GM23338 (cell line): ENCODE data around the gene RBM19. TPM values are rescaled to one million over a fixed set of nuclear protein-coding genes. Genes with fewer than 3 reads are reported as not detected.

Source experiments
- ATAC-seq: fragments of 200-7000 bp; cut with Tn5 transposase; 3 replicates; pipeline ENCODE4 v1.9.1; 2020
- DNase-seq: peaks from one replicate; pipeline ENCODE4 v3.0.0-alpha.2; 2015; ENCODE audit warnings: low spot score
- H2AFZ ChIP-seq: fragments of 200-600 bp; sonication (generic); 2 replicates; pipeline ENCODE4 v1.8.0; 2016; ENCODE audit warnings: antibody characterized with exemption, mild to moderate bottlenecking, moderate library complexity
- H3F3A ChIP-seq: fragments of 200-600 bp; sonication (generic); replicated peaks from 2 replicates; pipeline ENCODE4 v1.8.0; 2017; ENCODE audit warnings: antibody characterized with exemption, mixed run types, low read depth
- H3K27ac ChIP-seq: fragments of 200-600 bp; sonication (generic); 2 replicates; pipeline ENCODE4 v1.6.1; 2016; ENCODE audit warnings: low read depth
- H3K27me3 ChIP-seq: fragments of 200-600 bp; sonication (generic); 2 replicates; pipeline ENCODE4 v1.8.0; 2016; ENCODE audit warnings: mild to moderate bottlenecking, mixed run types, moderate library complexity; ENCODE audit not compliant: insufficient read depth
- H3K36me3 ChIP-seq: fragments of 200-600 bp; sonication (generic); 2 replicates; pipeline ENCODE4 v1.8.0; 2016; ENCODE audit warnings: mild to moderate bottlenecking; ENCODE audit not compliant: insufficient read depth
- H3K4me1 ChIP-seq: fragments of 200-600 bp; sonication (generic); 2 replicates; pipeline ENCODE4 v1.8.0; 2016; ENCODE audit warnings: mild to moderate bottlenecking, moderate library complexity; ENCODE audit not compliant: insufficient read depth
- H3K4me2 ChIP-seq: fragments of 200-600 bp; sonication (generic); 2 replicates; pipeline ENCODE4 v1.7.1; 2017; ENCODE audit warnings: mixed run types
- H3K4me3 ChIP-seq: fragments of 200-600 bp; sonication (generic); 2 replicates; pipeline ENCODE4 v1.6.1; 2016; ENCODE audit warnings: mixed run types
- H3K79me2 ChIP-seq: fragments of 200-600 bp; sonication (generic); replicated peaks from 2 replicates; pipeline ENCODE4 v1.8.0; 2017; ENCODE audit warnings: mild to moderate bottlenecking; ENCODE audit not compliant: insufficient read depth
- H3K9me2 ChIP-seq: fragments of 200-600 bp; sonication (generic); 2 replicates; pipeline ENCODE4 v1.8.0; 2017; ENCODE audit not compliant: insufficient read depth
- H4K20me1 ChIP-seq: fragments of 200-600 bp; sonication (generic); replicated peaks from 2 replicates; pipeline ENCODE4 v1.8.0; 2017; ENCODE audit warnings: mild to moderate bottlenecking; ENCODE audit not compliant: insufficient read depth
- H3K27ac Mint-ChIP-seq: 2 replicates; pipeline ENCODE4 v1.8.0; 2020; ENCODE audit warnings: inconsistent platforms, mild to moderate bottlenecking, moderate library complexity, mixed read lengths
- H3K27me3 Mint-ChIP-seq: 3 replicates; pipeline ENCODE4 v1.8.0; 2022; ENCODE audit warnings: low read depth, mild to moderate bottlenecking, moderate library complexity, mixed read lengths, inconsistent platforms; ENCODE audit not compliant: insufficient read depth, poor library complexity
- H3K36me3 Mint-ChIP-seq: 3 replicates; pipeline ENCODE4 v1.8.0; 2021; ENCODE audit warnings: low read depth, mild to moderate bottlenecking, inconsistent platforms, moderate library complexity, mixed read lengths
- H3K4me1 Mint-ChIP-seq: 3 replicates; pipeline ENCODE4 v1.8.0; 2020; ENCODE audit warnings: mild to moderate bottlenecking, inconsistent platforms, mixed read lengths
- H3K4me3 Mint-ChIP-seq: 3 replicates; pipeline ENCODE4 v1.8.0; 2021; ENCODE audit warnings: moderate library complexity, mild to moderate bottlenecking, inconsistent platforms, mixed read lengths
- H3K9me3 Mint-ChIP-seq: 3 replicates; pipeline ENCODE4 v1.8.0; 2020; ENCODE audit warnings: moderate library complexity, mild to moderate bottlenecking, inconsistent platforms, mixed read lengths
- EZH2phosphoT487 ChIP-seq: fragments of 200-600 bp; sonication (generic); IDR thresholded peaks from one replicate; pipeline ENCODE4 v1.8.1; 2018; ENCODE audit warnings: antibody characterized with exemption; ENCODE audit not compliant: unreplicated experiment
- POLR2AphosphoS5 ChIP-seq: IDR thresholded peaks from 2 replicates; pipeline ENCODE4 v1.6.1; 2016; ENCODE audit warnings: antibody characterized with exemption, low read depth
- REST ChIP-seq: IDR thresholded peaks from one replicate; pipeline ENCODE4 v1.6.1; 2018; ENCODE audit warnings: antibody characterized with exemption; ENCODE audit not compliant: unreplicated experiment
- STAT1 ChIP-seq: IDR thresholded peaks from one replicate; pipeline ENCODE4 v1.6.1; 2016; ENCODE audit warnings: antibody characterized with exemption; ENCODE audit not compliant: unreplicated experiment
- ZNF331 ChIP-seq: fragments of 250-450 bp; sonication (Bioruptor Pico); IDR thresholded peaks from 2 replicates; pipeline ENCODE4 v1.5.0; 2020; ENCODE audit warnings: low read depth, mild to moderate bottlenecking, moderate library complexity
- ZNF462 ChIP-seq: fragments of 250-450 bp; sonication (Bioruptor Pico); IDR thresholded peaks from 2 replicates; pipeline ENCODE4 v1.5.0; 2020; ENCODE audit warnings: mild to moderate bottlenecking, moderate library complexity
- polyA plus RNA-seq: library from polyadenylated mRNA; unstranded; fragments of >200 nt; fragmentation: Nextera tagmentation; extraction: Ambion mirVana; gene quantifications from 2 replicates; pipeline ENCODE4 v1.2.1, GENCODE V29; 2016
- total RNA-seq: library from RNA; depleted of rRNA; stranded (reverse); fragments of >200 nt; shearing (Covaris generic); gene quantifications from 2 replicates; pipeline ENCODE4 v1.2.3, GENCODE V29; 2014

Gene RBM19
- total and polyA plus RNA-seq, 2 experiments from 2014 or later, result 43.4 to 56.7 TPM

GRCh38 chr12:113855998-113856397 lies 110.1 kb downstream of the RBM19 start:
- H3K9me2 ChIP-seq, result no peaks in the 10 kb centered on the region
- no peak overlapping the region for H3K27ac ChIP-seq
- no peaks in the 10 kb centered on the region for H3K79me2 ChIP-seq
- no peaks in the 10 kb centered on the region for H4K20me1 ChIP-seq
- no peak for DNase-seq
- no peak overlapping the region for H3K4me3 Mint-ChIP-seq
- H3K4me3 ChIP-seq, result no peak overlapping the region
- no peak overlapping the region for H3K27ac Mint-ChIP-seq
- H2AFZ ChIP-seq, result no peak overlapping the region
- H3K4me1 ChIP-seq, result peaks cover 17% of the 10 kb centered on the region; the same call in 1 of the 2 replicates
- H3K36me3 ChIP-seq, result no peaks in the 10 kb centered on the region
- H3K4me2 ChIP-seq, result no peak overlapping the region
- H3K4me1 Mint-ChIP-seq, result peaks cover 25% of the 10 kb centered on the region
- H3F3A ChIP-seq, result no peaks in the 10 kb centered on the region
- H3K27me3 ChIP-seq, result no peaks in the 10 kb centered on the region
- peaks cover 15% of the 10 kb centered on the region; the same call in 2 of the 3 replicates for H3K36me3 Mint-ChIP-seq
- no peaks in the 10 kb centered on the region for H3K9me3 Mint-ChIP-seq
- no peak for ATAC-seq
- H3K27me3 Mint-ChIP-seq, result no peaks in the 10 kb centered on the region
- TF ChIP-seq EZH2phosphoT487, result no peak
- no peak for TF ChIP-seq ZNF462
- no peak for TF ChIP-seq STAT1
- TF ChIP-seq POLR2AphosphoS5, result no peak
- TF ChIP-seq ZNF331 (CRISPR knock-in tag), result no peak

DNA sequence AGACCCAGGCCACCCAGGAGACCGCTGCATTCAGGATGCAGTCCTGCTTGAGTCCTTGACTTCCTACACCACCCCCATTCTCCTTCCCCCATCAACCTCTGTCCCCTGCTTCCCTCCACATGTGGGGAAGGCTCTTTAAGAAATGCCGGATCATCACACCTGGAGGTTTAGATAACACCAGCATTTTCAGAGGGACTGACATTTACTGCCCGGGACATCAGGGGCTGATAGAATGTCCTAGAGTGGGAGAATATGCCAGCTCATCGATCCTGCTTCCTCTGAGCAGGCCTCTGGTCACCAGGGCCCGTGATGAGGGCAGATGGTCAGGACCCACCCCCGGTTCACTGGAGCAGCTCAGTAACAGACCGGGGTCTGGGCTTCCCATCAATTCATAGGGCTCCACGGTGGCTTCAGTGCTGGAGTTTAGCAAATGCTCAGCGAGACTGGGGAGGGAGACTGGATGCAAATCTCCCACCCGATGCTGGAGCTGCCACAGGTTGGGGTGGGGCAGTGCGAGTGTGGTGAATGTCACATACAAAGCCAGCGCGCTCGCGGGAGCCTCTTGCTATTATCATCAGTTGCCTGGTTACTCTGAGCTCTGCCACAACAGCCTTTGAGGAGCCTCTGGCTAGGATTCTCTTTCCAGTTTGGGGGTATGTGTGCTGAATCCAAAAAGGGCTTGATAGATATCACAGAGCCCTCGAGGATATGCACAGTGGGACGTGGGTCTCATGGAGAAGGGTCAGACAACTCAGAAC lies 111.6 kb downstream of the RBM19 start:
- ATAC-seq, result no peak
- TF ChIP-seq REST, result no peak
- no peak overlapping the region for H3K4me3 Mint-ChIP-seq
- Histone ChIP-seq H3K9me2 (no peaks in the 10 kb centered on the region), H3K27ac (no peak overlapping the region), H3K4me2 (no peak overlapping the region), H3K36me3 (no peaks in the 10 kb centered on the region), H2AFZ (no peak overlapping the region), H3K27me3 (no peaks in the 10 kb centered on the region), H4K20me1 (no peaks in the 10 kb centered on the region), H3F3A (no peaks in the 10 kb centered on the region), H3K4me1 (peaks cover 4% of the 10 kb centered on the region; the same call in 1 of the 2 replicates), H3K4me3 (no peak overlapping the region), H3K79me2 (no peaks in the 10 kb centered on the region)
- peaks cover 13% of the 10 kb centered on the region for H3K4me1 Mint-ChIP-seq
- peak overlapping the region; percentile 85 for H3K27ac Mint-ChIP-seq
- H3K9me3 Mint-ChIP-seq, result no peaks in the 10 kb centered on the region
- peaks cover 4% of the 10 kb centered on the region for H3K27me3 Mint-ChIP-seq
- no peak for DNase-seq
- peaks cover 15% of the 10 kb centered on the region; the same call in 2 of the 3 replicates for H3K36me3 Mint-ChIP-seq
